ENCODE results near the gene POU6F2. TPM values are rescaled to one million over a fixed set of nuclear protein-coding genes. Genes with fewer than 3 reads are reported as not detected.

Gene POU6F2
- total and polyA plus RNA-seq, 2 of the 4 experiments (the other 2 are of a cell fraction) = not detected

DNA sequence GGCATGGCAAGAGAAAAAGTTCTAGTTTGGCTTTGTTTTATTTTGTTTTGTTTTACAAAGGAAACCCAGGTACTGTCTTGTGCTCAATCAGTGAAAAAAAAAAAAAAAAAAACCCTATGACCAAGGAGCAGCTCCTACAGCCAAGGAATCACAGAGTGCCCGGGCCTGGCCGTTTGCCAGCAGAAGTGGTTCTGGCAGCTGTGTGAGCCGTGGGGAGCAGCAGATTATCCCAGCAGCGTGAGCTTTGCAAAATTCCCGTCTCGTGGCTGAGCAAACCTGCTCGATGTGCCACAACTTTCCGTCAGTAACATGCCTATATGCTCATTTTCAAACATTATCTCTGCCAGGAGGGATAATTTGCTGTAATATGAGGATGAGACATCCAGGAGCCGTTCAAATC, 293.7 kb downstream of the POU6F2 start:
- H3K79me1 ChIP-seq (ENCODE audit: low read depth in 1 of 2, low read length in 2 of 2) = no peaks in the 10 kb centered on the region
- no peaks in the 10 kb centered on the region for H3K9me1 ChIP-seq (ENCODE audit: insufficient read depth, low read length)
- no peaks in the 10 kb centered on the region for H3K4me1 ChIP-seq (ENCODE audit: control insufficient read depth, insufficient read depth, low read length)
- H3K4me3 ChIP-seq (ENCODE audit: insufficient read depth, low read depth, low read length) = no peak overlapping the region
- H2AFZ ChIP-seq (replicated peaks; ENCODE audit: low read length, poor library complexity) = peak overlapping the region; percentile 23
- ATAC-seq (ENCODE audit: low read depth) = no peak
- ChIA-PET CTCF (no interaction called here), POLR2A (ENCODE audit: unreplicated experiment) (no interaction called here)
- no peak overlapping the region for H3K4ac ChIP-seq (ENCODE audit: low read depth, low read length)
- TF ChIP-seq POLR2A (IDR thresholded peaks at IDR 0.05; ENCODE audit: low read depth, low read length) (no peak), MXI1 (IDR thresholded peaks at IDR 0.05; ENCODE audit: borderline replicate concordance, low read depth, low read length) (no peak), MAFK (IDR thresholded peaks at IDR 0.05; ENCODE audit: low read depth, low read length) (no peak), MAZ (IDR thresholded peaks at IDR 0.05; ENCODE audit: borderline replicate concordance, low read depth, low read length) (no peak), NFE2L2 (IDR thresholded peaks at IDR 0.05; ENCODE audit: low read depth, low read length) (no peak)
- TF ChIP-seq, protein P1, sequence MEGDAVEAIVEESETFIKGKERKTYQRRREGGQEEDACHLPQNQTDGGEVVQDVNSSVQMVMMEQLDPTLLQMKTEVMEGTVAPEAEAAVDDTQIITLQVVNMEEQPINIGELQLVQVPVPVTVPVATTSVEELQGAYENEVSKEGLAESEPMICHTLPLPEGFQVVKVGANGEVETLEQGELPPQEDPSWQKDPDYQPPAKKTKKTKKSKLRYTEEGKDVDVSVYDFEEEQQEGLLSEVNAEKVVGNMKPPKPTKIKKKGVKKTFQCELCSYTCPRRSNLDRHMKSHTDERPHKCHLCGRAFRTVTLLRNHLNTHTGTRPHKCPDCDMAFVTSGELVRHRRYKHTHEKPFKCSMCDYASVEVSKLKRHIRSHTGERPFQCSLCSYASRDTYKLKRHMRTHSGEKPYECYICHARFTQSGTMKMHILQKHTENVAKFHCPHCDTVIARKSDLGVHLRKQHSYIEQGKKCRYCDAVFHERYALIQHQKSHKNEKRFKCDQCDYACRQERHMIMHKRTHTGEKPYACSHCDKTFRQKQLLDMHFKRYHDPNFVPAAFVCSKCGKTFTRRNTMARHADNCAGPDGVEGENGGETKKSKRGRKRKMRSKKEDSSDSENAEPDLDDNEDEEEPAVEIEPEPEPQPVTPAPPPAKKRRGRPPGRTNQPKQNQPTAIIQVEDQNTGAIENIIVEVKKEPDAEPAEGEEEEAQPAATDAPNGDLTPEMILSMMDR (conservative IDR thresholded peaks at IDR 0.05; ENCODE audit: low read depth, low read length) = no peak
- H4K91ac ChIP-seq (ENCODE audit: insufficient read depth, low read depth, low read length) = no peak overlapping the region
- H3K23ac ChIP-seq (ENCODE audit: low read depth, low read length) = no peak overlapping the region
- H2AK5ac ChIP-seq (ENCODE audit: low read depth, low read length) = no peak overlapping the region
- H2BK20ac ChIP-seq (ENCODE audit: low read depth, low read length) = no peak overlapping the region
- no peak overlapping the region for H4K5ac ChIP-seq (ENCODE audit: low read depth, low read length)
- no peak overlapping the region for H2BK120ac ChIP-seq (ENCODE audit: low read depth, low read length)
- dilution Hi-C loops (cut with HindIII; ENCODE audit: low sequenced_read_pairs, unreplicated experiment) (no loop called here), in situ Hi-C loops (cut with MboI; ENCODE audit: low sequenced_read_pairs) (no loop called here), intact Hi-C loops (cut with micrococcal nuclease) (no loop called here)
- no peaks in the 10 kb centered on the region for H3K36me3 ChIP-seq (ENCODE audit: control insufficient read depth, insufficient read depth, low read length)
- DNase-seq = no peak
- H3K4me2 ChIP-seq (ENCODE audit: low read depth, low read length) = no peak overlapping the region
- no peak overlapping the region for H3K14ac ChIP-seq (replicated peaks; ENCODE audit: low read depth, low read length)
- H3K27me3 ChIP-seq (ENCODE audit: control insufficient read depth, insufficient read depth, low read length) = no peaks in the 10 kb centered on the region
- WGBS, 2 experiments (ENCODE audit: extremely low coverage in 2 of 2, insufficient read length in 1 of 2) = 6% methylated on average over 3 of the region's 9 CpGs; no CpG with 5 or more reads in 1 of the 2 experiments
- H3K9me3 ChIP-seq (ENCODE audit: control insufficient read depth, insufficient read depth, low read length) = no peaks in the 10 kb centered on the region
- H3K9ac ChIP-seq (ENCODE audit: low read depth, low read length) = no peak overlapping the region
- H4K20me1 ChIP-seq (ENCODE audit: insufficient read depth, low read length) = no peaks in the 10 kb centered on the region
- H3K18ac ChIP-seq (ENCODE audit: low read depth, low read length) = no peak overlapping the region
- H2AK9ac ChIP-seq (replicated peaks; ENCODE audit: low read depth, low read length, poor library complexity) = no peak overlapping the region
- no peak overlapping the region for H2BK5ac ChIP-seq (ENCODE audit: low read depth, low read length, poor library complexity, severe bottlenecking)
- BruUV-seq (replicated peaks) = no TSS peak
- no peak overlapping the region for H2BK15ac ChIP-seq (ENCODE audit: low read depth, low read length)
- no peak overlapping the region for H4K8ac ChIP-seq (ENCODE audit: low read depth in 2 of 2, low read length in 2 of 2)
- H3K27ac ChIP-seq (ENCODE audit: insufficient read depth, low read length) = no peak overlapping the region
- H3K56ac ChIP-seq (ENCODE audit: extremely low read depth, insufficient read depth, low read length) = no peak overlapping the region

Data from IMR-90 (cell line).